PC-3 (cell line): ENCODE measurements around the gene DIO1. TPM values are rescaled to one million over a fixed set of nuclear protein-coding genes. Genes with fewer than 3 reads are reported as not detected.

ENCODE experiments used
- ATAC-seq: fragments of 200-7000 bp; cut with Tn5 transposase; 2 replicates; pipeline ENCODE4 v1.9.1; 2020; ENCODE audit warnings: mild to moderate bottlenecking, moderate library complexity
- BruUV-seq: library from RNA; stranded (reverse); fragments of 400-500 nt; replicated peaks from 2 replicates; lab custom pipeline; 2021; lab: Mats Ljungman, UMichigan
- CTCF ChIA-PET: fragments of 300-600 bp; sonication (Branson Sonifier 250); formaldehyde crosslinking; loops from one replicate; lab custom pipeline; 2022; ENCODE audit warnings: antibody characterized with exemption; lab: Charles Lee
- POLR2A ChIA-PET: fragments of 300-600 bp; sonication (Branson Sonifier 250); formaldehyde crosslinking; loops from one replicate; lab custom pipeline; 2022; ENCODE audit warnings: antibody characterized with exemption; ENCODE audit not compliant: unreplicated experiment; lab: Charles Lee
- DNase-seq: peaks from one replicate; pipeline ENCODE4 v3.0.0-alpha.2; 2015
- H2AFZ ChIP-seq: fragments of 300-600 bp; sonication (generic); 2 replicates; pipeline ENCODE4 v1.6.0; 2016; ENCODE audit warnings: antibody characterized with exemption, low read length
- H3F3A ChIP-seq: fragments of 300-600 bp; sonication (generic); one replicate; pipeline ENCODE4 v1.6.0; 2017; ENCODE audit warnings: antibody characterized with exemption, low read length, control low read depth, mild to moderate bottlenecking; ENCODE audit not compliant: unreplicated experiment
- H3K27ac ChIP-seq: fragments of 300-600 bp; sonication (generic); 2 replicates; pipeline ENCODE4 v1.5.1; 2016; ENCODE audit warnings: mild to moderate bottlenecking, low read length
- H3K27me3 ChIP-seq: fragments of 300-600 bp; sonication (generic); 2 replicates; pipeline ENCODE4 v1.6.1; 2016; ENCODE audit warnings: low read length, mixed read lengths
- H3K36me3 ChIP-seq: fragments of 300-600 bp; sonication (generic); 2 replicates; pipeline ENCODE4 v1.6.1; 2016; ENCODE audit warnings: low read depth, mixed run types, low read length, mixed read lengths
- H3K4me1 ChIP-seq: fragments of 300-600 bp; sonication (generic); 2 replicates; pipeline ENCODE4 v1.5.1; 2016; ENCODE audit warnings: low read length; ENCODE audit not compliant: insufficient read depth
- H3K4me2 ChIP-seq: fragments of 300-600 bp; sonication (generic); 2 replicates; pipeline ENCODE4 v1.6.0; 2016; ENCODE audit warnings: low read length
- H3K4me3 ChIP-seq: fragments of 300-600 bp; sonication (generic); 2 replicates; pipeline ENCODE4 v1.5.1; 2016; ENCODE audit warnings: mild to moderate bottlenecking, low read length, mixed read lengths
- H3K79me2 ChIP-seq: fragments of 300-600 bp; sonication (generic); 2 replicates; pipeline ENCODE4 v1.6.1; 2017; ENCODE audit warnings: low read length, mixed read lengths
- H3K9ac ChIP-seq: fragments of 300-600 bp; sonication (generic); 2 replicates; pipeline ENCODE4 v1.6.0; 2016; ENCODE audit warnings: mild to moderate bottlenecking, low read length
- H3K9me2 ChIP-seq: fragments of 300-600 bp; sonication (generic); replicated peaks from 2 replicates; pipeline ENCODE4 v1.6.1; 2016; ENCODE audit warnings: mixed run types, low read length, mixed read lengths
- H3K9me3 ChIP-seq: fragments of 300-600 bp; sonication (generic); 2 replicates; pipeline ENCODE4 v1.6.1; 2016; ENCODE audit warnings: low read length, mixed read lengths
- H4K20me1 ChIP-seq: fragments of 300-600 bp; sonication (generic); 2 replicates; pipeline ENCODE4 v1.6.1; 2016; ENCODE audit warnings: low read length, mixed read lengths
- EZH2 ChIP-seq: fragments of 300-600 bp; sonication (generic); IDR thresholded peaks from one replicate; pipeline ENCODE4 v1.6.1; 2017; ENCODE audit warnings: antibody characterized with exemption, mild to moderate bottlenecking, low read length; ENCODE audit not compliant: unreplicated experiment
- EZH2phosphoT487 ChIP-seq: fragments of 300-600 bp; sonication (generic); IDR thresholded peaks from 2 replicates; pipeline ENCODE4 v1.6.1; 2018; ENCODE audit warnings: mild to moderate bottlenecking, antibody characterized with exemption, low read length, borderline replicate concordance
- intact Hi-C: fragments of 100-400 bp; cut with micrococcal nuclease; formaldehyde crosslinking; loops from 2 replicates; pipeline ENCODE4 v1.9.0; 2023
- total RNA-seq: library from RNA; depleted of rRNA; stranded (reverse); fragments of >200 nt; gene quantifications from 2 replicates; pipeline ENCODE4 v1.2.3, GENCODE V29; 2014
- TF ChIP-seq, protein P1 (sequence below): fragments of 300-600 bp; sonication (generic); conservative IDR thresholded peaks from 2 replicates; pipeline ENCODE4 v1.5.1; 2017; ENCODE audit warnings: antibody characterized with exemption, low read depth, mild to moderate bottlenecking, low read length

The DIO1 gene
- total RNA-seq, 1 experiment from 2014 or later = not detected

DNA sequence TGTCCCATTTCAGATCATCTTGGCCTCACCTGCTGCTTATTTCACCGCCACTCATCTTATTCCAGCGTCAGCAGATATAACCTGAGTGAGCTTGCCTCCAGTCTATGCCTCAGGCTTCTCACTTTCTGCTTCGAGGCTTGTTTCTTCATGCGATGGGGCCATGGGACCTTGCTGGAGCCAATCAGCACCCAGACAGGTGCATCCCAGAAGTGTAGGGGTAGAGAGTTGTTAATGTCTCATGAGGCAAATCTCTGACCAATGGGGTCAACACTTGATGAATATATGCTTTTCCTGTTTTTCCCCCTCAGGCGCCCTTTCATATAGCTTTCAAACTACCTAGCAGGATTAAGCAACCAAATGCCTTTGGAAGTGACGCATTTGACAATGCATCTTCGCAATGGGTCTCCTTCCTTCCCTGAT is 3.5 kb upstream of the DIO1 start:
- intact Hi-C loops = loop anchor here (2.0 kb wide), 1 partner anchor 54 kb away; the partner anchor contains the start of gene IFT25
- DNase-seq = no peak
- no peak for ATAC-seq
- no peaks in the 10 kb centered on the region for H3K27me3 ChIP-seq
- peak overlapping the region; percentile 85 for H2AFZ ChIP-seq
- H3K27ac ChIP-seq = peak overlapping the region; percentile 30; the same call in 1 of the 2 replicates
- H4K20me1 ChIP-seq = no peaks in the 10 kb centered on the region
- H3K4me2 ChIP-seq = peak overlapping the region; percentile 88
- CTCF ChIA-PET = no interaction called here
- no TSS peak for BruUV-seq
- POLR2A ChIA-PET = interaction anchor here (1.3 kb wide), 1 partner anchor 55 kb away, joined by 7 read pairs; the partner anchor contains the start of gene IFT25
- H3K4me3 ChIP-seq = peak overlapping the region; percentile 94
- H3F3A ChIP-seq = no peaks in the 10 kb centered on the region
- H3K9me3 ChIP-seq = no peaks in the 10 kb centered on the region
- H3K79me2 ChIP-seq = 0 out of 2 replicates have a peak, but pooled peaks cover 3% of the 10 kb centered on the region
- TF ChIP-seq EZH2 (no peak), EZH2phosphoT487 (no peak)
- TF ChIP-seq, protein P1, sequence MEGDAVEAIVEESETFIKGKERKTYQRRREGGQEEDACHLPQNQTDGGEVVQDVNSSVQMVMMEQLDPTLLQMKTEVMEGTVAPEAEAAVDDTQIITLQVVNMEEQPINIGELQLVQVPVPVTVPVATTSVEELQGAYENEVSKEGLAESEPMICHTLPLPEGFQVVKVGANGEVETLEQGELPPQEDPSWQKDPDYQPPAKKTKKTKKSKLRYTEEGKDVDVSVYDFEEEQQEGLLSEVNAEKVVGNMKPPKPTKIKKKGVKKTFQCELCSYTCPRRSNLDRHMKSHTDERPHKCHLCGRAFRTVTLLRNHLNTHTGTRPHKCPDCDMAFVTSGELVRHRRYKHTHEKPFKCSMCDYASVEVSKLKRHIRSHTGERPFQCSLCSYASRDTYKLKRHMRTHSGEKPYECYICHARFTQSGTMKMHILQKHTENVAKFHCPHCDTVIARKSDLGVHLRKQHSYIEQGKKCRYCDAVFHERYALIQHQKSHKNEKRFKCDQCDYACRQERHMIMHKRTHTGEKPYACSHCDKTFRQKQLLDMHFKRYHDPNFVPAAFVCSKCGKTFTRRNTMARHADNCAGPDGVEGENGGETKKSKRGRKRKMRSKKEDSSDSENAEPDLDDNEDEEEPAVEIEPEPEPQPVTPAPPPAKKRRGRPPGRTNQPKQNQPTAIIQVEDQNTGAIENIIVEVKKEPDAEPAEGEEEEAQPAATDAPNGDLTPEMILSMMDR = no peak
- no peaks in the 10 kb centered on the region for H3K36me3 ChIP-seq
- H3K9ac ChIP-seq = peak overlapping the region; percentile 78
- no peaks in the 10 kb centered on the region for H3K9me2 ChIP-seq
- H3K4me1 ChIP-seq = peaks cover 15% of the 10 kb centered on the region

DNA sequence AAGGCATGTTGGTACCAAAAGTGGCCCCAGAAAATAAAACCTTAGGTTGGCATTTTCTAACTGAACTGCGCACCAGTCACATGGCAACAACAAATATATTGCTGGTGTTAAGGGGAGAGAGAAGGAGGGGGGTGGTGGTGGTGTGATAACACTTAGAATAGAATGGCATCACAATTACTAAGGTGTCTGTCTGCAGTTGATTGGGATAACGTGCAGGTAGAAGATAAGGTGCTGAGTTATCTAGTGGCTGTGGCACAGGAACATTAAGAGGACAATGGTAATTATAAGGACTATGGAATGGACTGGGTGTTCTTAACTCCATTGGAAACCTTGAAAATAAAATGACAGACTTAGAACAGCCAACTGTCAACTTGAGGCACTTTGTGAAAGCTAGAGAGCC is 3.0 kb upstream of the DIO1 start:
- peaks cover 15% of the 10 kb centered on the region for H3K4me1 ChIP-seq
- POLR2A ChIA-PET = no interaction called here

More for the DNA sequence above, 3.0 kb upstream of the DIO1 start:
- Histone ChIP-seq H4K20me1 (no peaks in the 10 kb centered on the region), H3K9me2 (no peaks in the 10 kb centered on the region), H3K4me2 (no peak overlapping the region), H3K4me3 (no peak overlapping the region), H3K27me3 (no peaks in the 10 kb centered on the region), H3K9me3 (no peaks in the 10 kb centered on the region), H3K79me2 (0 out of 2 replicates have a peak, but pooled peaks cover 3% of the 10 kb centered on the region), H2AFZ (no peak overlapping the region), H3K27ac (no peak overlapping the region), H3F3A (no peaks in the 10 kb centered on the region), H3K36me3 (no peaks in the 10 kb centered on the region), H3K9ac (no peak overlapping the region)
- BruUV-seq = no TSS peak
- TF ChIP-seq, protein P1 = no peak
- TF ChIP-seq EZH2phosphoT487 (no peak), EZH2 (no peak)
- CTCF ChIA-PET = no interaction called here
- ATAC-seq = no peak
- intact Hi-C loops = loop anchor here (2.0 kb wide), 1 partner anchor 54 kb away; the partner anchor contains the start of gene IFT25
- no peak for DNase-seq
